HG02973 (cell line): ENCODE data around the gene KAT6B.
"Not testable (repeated sequence)": the region's sequence is repeated elsewhere in the genome, so short reads cannot be mapped to it uniquely, and the experiment has no call there.

Experiments
- ATAC-seq: cut with Tn5 transposase; IDR thresholded peaks from one replicate; pipeline ENCODE4 v1.9.1; 2021; ENCODE audit warnings: moderate library complexity; ENCODE audit not compliant: unreplicated experiment

KAT6B gene

GRCh38 chr10:74826142-74827044 lies at the start of gene KAT6B:
TSS of gene KAT6B (plus strand) at chr10:74826600. CDS start at chr10:74842858, 16,258 bp downstream.
- peak; percentile 81 for ATAC-seq

GRCh38 chr10:74778436-74779094 lies 47.8 kb upstream of the KAT6B start:
- no peak for ATAC-seq

GRCh38 chr10:74781870-74782269 lies 44.5 kb upstream of the KAT6B start:
- ATAC-seq, result not testable (repeated sequence)

GRCh38 chr10:74784462-74784861 lies 41.9 kb upstream of the KAT6B start:
- ATAC-seq, result no peak

- ATAC-seq, result no peak
Measured at GRCh38 chr10:74786126-74786525, 40.3 kb upstream of the KAT6B start.

GRCh38 chr10:74787457-74787856 lies 38.9 kb upstream of the KAT6B start:
- ATAC-seq, result no peak

- ATAC-seq, result not testable (repeated sequence)
Measured at GRCh38 chr10:74791979-74792378, 34.4 kb upstream of the KAT6B start.

GRCh38 chr10:74792726-74793125 lies 33.7 kb upstream of the KAT6B start:
- ATAC-seq, result no peak

- not testable (repeated sequence) for ATAC-seq
Measured at GRCh38 chr10:74793240-74793639, 33.2 kb upstream of the KAT6B start.

- no peak for ATAC-seq
Measured at GRCh38 chr10:74794531-74794930, 31.9 kb upstream of the KAT6B start.

- no peak for ATAC-seq
Measured at GRCh38 chr10:74797550-74797949, 28.9 kb upstream of the KAT6B start.

GRCh38 chr10:74799721-74800221 lies 26.6 kb upstream of the KAT6B start:
- no peak for ATAC-seq

- ATAC-seq, result no peak
Measured at GRCh38 chr10:74801447-74801846, 25.0 kb upstream of the KAT6B start.

- no peak for ATAC-seq
Measured at GRCh38 chr10:74808501-74808900, 17.9 kb upstream of the KAT6B start.

GRCh38 chr10:74810087-74810486 lies 16.3 kb upstream of the KAT6B start:
- ATAC-seq, result no peak

- no peak for ATAC-seq
Measured at GRCh38 chr10:74813381-74814259, 12.8 kb upstream of the KAT6B start.

GRCh38 chr10:74814797-74815196 lies 11.6 kb upstream of the KAT6B start:
- no peak for ATAC-seq

GRCh38 chr10:74816824-74817498 lies 9.4 kb upstream of the KAT6B start:
- ATAC-seq, result no peak

GRCh38 chr10:74821501-74821900 lies 4.9 kb upstream of the KAT6B start:
- no peak for ATAC-seq

GRCh38 chr10:74822101-74822500 lies 4.3 kb upstream of the KAT6B start:
- no peak for ATAC-seq
